Gastroesophageal sphincter (tissue), 3 donors: ENCODE results near the gene VAV3.

Experiments
- CTCF ChIP-seq, 4 experiments: fragments of 200-600 bp in 2 of 4; fragments of 450-650 bp in 2 of 4; sonication (generic) in 1 of 4; IDR thresholded peaks; one replicate each; pipeline ENCODE4 v1.5.1; 2017 to 2019; ENCODE audit warnings: antibody characterized with exemption in 4 of 4, mild to moderate bottlenecking in 2 of 4, moderate library complexity in 2 of 4
- POLR2AphosphoS5 ChIP-seq: sonication (generic); formaldehyde crosslinking; IDR thresholded peaks from one replicate; pipeline ENCODE4 v1.6.1; 2017; ENCODE audit warnings: antibody characterized with exemption

- no peak for TF ChIP-seq POLR2AphosphoS5
- no peak for TF ChIP-seq CTCF (IDR thresholded peaks at IDR 0.05)
Measured at GRCh38 chr1:107810291-107810951, 154.6 kb downstream of the VAV3 start.
